HEK293T (cell line): ENCODE measurements around the gene EPS8.

ENCODE experiments used
- BHLHE40 ChIP-seq: fragments of 450-650 bp; IDR thresholded peaks from 2 replicates; pipeline ENCODE4 v1.6.1; 2016; ENCODE audit warnings: mild to moderate bottlenecking, moderate library complexity, borderline replicate concordance
- ELF4 ChIP-seq: fragments of 450-650 bp; IDR thresholded peaks from 2 replicates; pipeline ENCODE4 v1.6.1; 2017; ENCODE audit warnings: antibody characterized with exemption
- FOXA1 ChIP-seq: fragments of 450-650 bp; IDR thresholded peaks from 2 replicates; pipeline ENCODE4 v1.6.1; 2016; ENCODE audit warnings: mild to moderate bottlenecking
- FOXK2 ChIP-seq: fragments of 450-650 bp; IDR thresholded peaks from 2 replicates; pipeline ENCODE4 v1.6.1; 2016; ENCODE audit warnings: mild to moderate bottlenecking
- FOXM1 ChIP-seq: fragments of 450-650 bp; IDR thresholded peaks from 2 replicates; pipeline ENCODE4 v1.6.1; 2017; ENCODE audit warnings: mild to moderate bottlenecking, borderline replicate concordance
- HDGF ChIP-seq: fragments of 450-650 bp; IDR thresholded peaks from 2 replicates; pipeline ENCODE4 v1.6.1; 2017; ENCODE audit warnings: antibody characterized with exemption, borderline replicate concordance
- SP1 ChIP-seq: fragments of 450-650 bp; IDR thresholded peaks from 2 replicates; pipeline ENCODE4 v1.6.1; 2017
- SUZ12 ChIP-seq: fragments of 450-650 bp; IDR thresholded peaks from 2 replicates; pipeline ENCODE4 v1.6.1; 2016; ENCODE audit warnings: mild to moderate bottlenecking
- TARDBP ChIP-seq: fragments of 450-650 bp; IDR thresholded peaks from 2 replicates; pipeline ENCODE4 v1.6.1; 2016
- ZNF384 ChIP-seq: fragments of 450-650 bp; IDR thresholded peaks from 2 replicates; pipeline ENCODE4 v1.6.1; 2016

- TF ChIP-seq BHLHE40 = no peak
- no peak for TF ChIP-seq HDGF
- no peak for TF ChIP-seq SUZ12
- TF ChIP-seq TARDBP = no peak
- TF ChIP-seq ELF4 = no peak
- no peak for TF ChIP-seq ZNF384
- no peak for TF ChIP-seq FOXK2
- no peak for TF ChIP-seq FOXM1
- TF ChIP-seq SP1 = no peak
- no peak for TF ChIP-seq FOXA1
These were observed 204.7 kb downstream of the EPS8 start for GRCh38 chr12:15584366-15585041.
